ENCODE data around the gene ERFE.

Gene ERFE

GRCh38 chr2:238216651-238217184 is 57.9 kb downstream of the ERFE start:
- DNase-seq (ENCODE audit: low spot score): peak; percentile 44

Data from cerebellar cortex (tissue), 1 donor.